ENCODE measurements around the gene LDB3.

LDB3 gene

GRCh38 chr10:86646933-86647332 lies 21.4 kb upstream of the LDB3 start:
- TF ChIP-seq, protein P1, sequence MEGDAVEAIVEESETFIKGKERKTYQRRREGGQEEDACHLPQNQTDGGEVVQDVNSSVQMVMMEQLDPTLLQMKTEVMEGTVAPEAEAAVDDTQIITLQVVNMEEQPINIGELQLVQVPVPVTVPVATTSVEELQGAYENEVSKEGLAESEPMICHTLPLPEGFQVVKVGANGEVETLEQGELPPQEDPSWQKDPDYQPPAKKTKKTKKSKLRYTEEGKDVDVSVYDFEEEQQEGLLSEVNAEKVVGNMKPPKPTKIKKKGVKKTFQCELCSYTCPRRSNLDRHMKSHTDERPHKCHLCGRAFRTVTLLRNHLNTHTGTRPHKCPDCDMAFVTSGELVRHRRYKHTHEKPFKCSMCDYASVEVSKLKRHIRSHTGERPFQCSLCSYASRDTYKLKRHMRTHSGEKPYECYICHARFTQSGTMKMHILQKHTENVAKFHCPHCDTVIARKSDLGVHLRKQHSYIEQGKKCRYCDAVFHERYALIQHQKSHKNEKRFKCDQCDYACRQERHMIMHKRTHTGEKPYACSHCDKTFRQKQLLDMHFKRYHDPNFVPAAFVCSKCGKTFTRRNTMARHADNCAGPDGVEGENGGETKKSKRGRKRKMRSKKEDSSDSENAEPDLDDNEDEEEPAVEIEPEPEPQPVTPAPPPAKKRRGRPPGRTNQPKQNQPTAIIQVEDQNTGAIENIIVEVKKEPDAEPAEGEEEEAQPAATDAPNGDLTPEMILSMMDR (IDR thresholded peaks at IDR 0.05; ENCODE audit: low read depth, low read length, poor library complexity, severe bottlenecking), result no peak
- no peak for TF ChIP-seq EZH2phosphoT487 (IDR thresholded peaks at IDR 0.05; ENCODE audit: borderline replicate concordance, low read length)
- H3K79me2 ChIP-seq (ENCODE audit: control insufficient read depth, low read length), result no peaks in the 10 kb centered on the region
- H3K9me2 ChIP-seq (replicated peaks; ENCODE audit: control insufficient read depth, low read length), result no peaks in the 10 kb centered on the region
- no peak overlapping the region for H3K4me3 ChIP-seq (ENCODE audit: low read length)
- no peaks in the 10 kb centered on the region for H4K20me1 ChIP-seq (ENCODE audit: control insufficient read depth, insufficient read depth, low read depth, low read length)
- no peaks in the 10 kb centered on the region for H3F3A ChIP-seq (ENCODE audit: control insufficient read depth, insufficient read depth)
- 0 out of 2 replicates have a peak, but pooled peaks cover under 1% of the 10 kb centered on the region for H3K9me3 ChIP-seq (ENCODE audit: control insufficient read depth, insufficient read depth, low read length)
- no peaks in the 10 kb centered on the region for H3K36me3 ChIP-seq (ENCODE audit: control insufficient read depth, low read length)
- H3K4me2 ChIP-seq (ENCODE audit: low read length), result no peak overlapping the region
- no peaks in the 10 kb centered on the region for H3K4me1 ChIP-seq (ENCODE audit: control insufficient read depth, low read length)
- no peak overlapping the region for H3K27ac ChIP-seq (ENCODE audit: low read depth, low read length)
- peaks cover 5% of the 10 kb centered on the region; the same call in 1 of the 2 replicates for H3K27me3 ChIP-seq (ENCODE audit: control insufficient read depth, low read length)

GRCh38 chr10:86647773-86648703 lies 20.3 kb upstream of the LDB3 start:
- no peaks in the 10 kb centered on the region for H3K9me2 ChIP-seq (replicated peaks; ENCODE audit: control insufficient read depth, low read length)
- H3K36me3 ChIP-seq (ENCODE audit: control insufficient read depth, low read length), result no peaks in the 10 kb centered on the region
- H3F3A ChIP-seq (ENCODE audit: control insufficient read depth, insufficient read depth), result no peaks in the 10 kb centered on the region
- H3K4me2 ChIP-seq (ENCODE audit: low read length), result no peak overlapping the region
- H3K27ac ChIP-seq (ENCODE audit: low read depth, low read length), result no peak overlapping the region
- no peaks in the 10 kb centered on the region for H4K20me1 ChIP-seq (ENCODE audit: control insufficient read depth, insufficient read depth, low read depth, low read length)
- H3K27me3 ChIP-seq (ENCODE audit: control insufficient read depth, low read length), result peaks cover 1% of the 10 kb centered on the region; the same call in 1 of the 2 replicates
- TF ChIP-seq EZH2phosphoT487 (IDR thresholded peaks at IDR 0.05; ENCODE audit: borderline replicate concordance, low read length), result no peak
- TF ChIP-seq, protein P1 (IDR thresholded peaks at IDR 0.05; ENCODE audit: low read depth, low read length, poor library complexity, severe bottlenecking), result no peak
- H3K4me3 ChIP-seq (ENCODE audit: low read length), result no peak overlapping the region
- H3K79me2 ChIP-seq (ENCODE audit: control insufficient read depth, low read length), result no peaks in the 10 kb centered on the region
- no peaks in the 10 kb centered on the region for H3K9me3 ChIP-seq (ENCODE audit: control insufficient read depth, insufficient read depth, low read length)
- H3K4me1 ChIP-seq (ENCODE audit: control insufficient read depth, low read length), result no peaks in the 10 kb centered on the region

DNA sequence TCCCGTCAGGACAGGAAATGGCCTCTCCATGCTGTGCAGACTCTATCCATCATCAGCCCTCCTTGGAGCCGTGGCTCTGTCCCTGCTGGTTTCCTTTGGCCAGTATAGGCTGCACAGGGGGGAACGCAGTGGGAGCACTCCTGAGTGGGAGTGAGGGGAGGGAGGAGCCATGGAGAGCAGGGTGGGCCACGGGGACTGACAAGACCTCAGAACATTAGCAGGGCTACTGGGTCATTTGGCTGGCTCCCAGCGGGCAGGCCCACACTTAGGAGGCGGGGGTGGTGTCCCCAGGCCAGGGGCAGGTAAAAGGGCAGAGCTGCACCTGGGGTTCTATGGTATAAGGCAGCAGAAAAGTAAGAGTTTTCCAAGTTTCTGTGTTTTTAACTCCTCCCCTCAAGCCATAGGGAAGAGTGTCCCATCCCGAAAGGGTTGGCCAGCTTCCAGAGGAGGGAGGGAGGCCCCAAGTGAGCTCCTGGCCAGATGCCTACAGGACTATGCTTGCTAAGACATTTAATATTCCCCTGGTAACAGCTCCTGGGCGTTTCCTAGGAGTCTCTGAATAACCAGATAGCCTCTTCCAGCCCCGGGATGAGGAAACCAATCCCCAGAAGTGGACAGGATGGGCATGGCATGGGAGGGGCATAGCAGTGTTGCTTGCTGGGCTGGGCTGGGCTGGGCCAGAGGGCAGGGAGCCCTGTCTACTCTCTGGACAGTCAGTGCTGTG lies 19.4 kb upstream of the LDB3 start:
- Histone ChIP-seq H3K9me2 (replicated peaks; ENCODE audit: control insufficient read depth, low read length) (no peaks in the 10 kb centered on the region), H3K4me2 (ENCODE audit: low read length) (no peak overlapping the region), H3K4me1 (ENCODE audit: control insufficient read depth, low read length) (no peaks in the 10 kb centered on the region)

More for the DNA sequence above, 19.4 kb upstream of the LDB3 start:
- Histone ChIP-seq H3K27me3 (ENCODE audit: control insufficient read depth, low read length) (no peaks in the 10 kb centered on the region), H3K27ac (ENCODE audit: low read depth, low read length) (no peak overlapping the region), H3K4me3 (ENCODE audit: low read length) (no peak overlapping the region), H3K9me3 (ENCODE audit: control insufficient read depth, insufficient read depth, low read length) (no peaks in the 10 kb centered on the region), H3F3A (ENCODE audit: control insufficient read depth, insufficient read depth) (no peaks in the 10 kb centered on the region), H3K79me2 (ENCODE audit: control insufficient read depth, low read length) (no peaks in the 10 kb centered on the region), H3K36me3 (ENCODE audit: control insufficient read depth, low read length) (no peaks in the 10 kb centered on the region), H4K20me1 (ENCODE audit: control insufficient read depth, insufficient read depth, low read depth, low read length) (no peaks in the 10 kb centered on the region)
- no peak for TF ChIP-seq EZH2phosphoT487 (IDR thresholded peaks at IDR 0.05; ENCODE audit: borderline replicate concordance, low read length)
- TF ChIP-seq, protein P1 (IDR thresholded peaks at IDR 0.05; ENCODE audit: low read depth, low read length, poor library complexity, severe bottlenecking), result no peak

All from DOHH2 (cell line).